Gastrocnemius medialis (tissue), 4 donors: ENCODE results near the gene AFAP1. TPM values are rescaled to one million over a fixed set of nuclear protein-coding genes. Genes with fewer than 3 reads are reported as not detected.

Experiments used
- ATAC-seq, 2 donors: fragments of 150-250 bp; one replicate each; pipeline ENCODE4 v1.9.1; 2016
- DNase-seq, 2 donors: peaks; one replicate each; pipeline ENCODE4 v3.0.0-alpha.2; 2019
- H3K27ac ChIP-seq, 4 donors: fragments of 200-600 bp; sonication (generic); 1 replicate in 1 of 4; 2 replicates in 3 of 4; pipeline ENCODE4 v1.5.1; 2016 to 2018; ENCODE audit warnings: mild to moderate bottlenecking in 2 of 4, moderate library complexity in 1 of 4
- H3K27me3 ChIP-seq, 3 donors: fragments of 200-600 bp; sonication (generic) in 2 of 3; 1 replicate in 1 of 3; 2 replicates in 2 of 3; pipeline versions ENCODE4 v1.5.1 to v1.6.0; 2016 to 2019; ENCODE audit warnings: mild to moderate bottlenecking in 1 of 3, moderate library complexity in 1 of 3
- H3K36me3 ChIP-seq, 2 donors: fragments of 200-600 bp; sonication (generic) in 1 of 2; one replicate each; pipeline ENCODE4 v1.5.1; 2017 to 2018
- H3K4me1 ChIP-seq, 2 donors: fragments of 200-600 bp; sonication (generic) in 1 of 2; one replicate each; pipeline ENCODE4 v1.5.1; 2016 to 2017; ENCODE audit warnings: mild to moderate bottlenecking in 2 of 2
- H3K4me3 ChIP-seq, 4 donors: fragments of 200-600 bp; sonication (generic) in 3 of 4; 1 replicate in 1 of 4; 2 replicates in 3 of 4; pipeline ENCODE4 v1.5.1; 2016 to 2019; ENCODE audit warnings: mild to moderate bottlenecking in 2 of 4
- H3K9me3 ChIP-seq, 3 donors: fragments of 200-600 bp; sonication (generic) in 2 of 3; 1 replicate in 1 of 3; 2 replicates in 2 of 3; pipeline ENCODE4 v1.5.1; 2016 to 2019
- POLR2A ChIP-seq, 2 donors: fragments of 450-650 bp; IDR thresholded peaks; one replicate each; pipeline ENCODE4 v1.6.1; 2017; ENCODE audit warnings: antibody characterized with exemption in 2 of 2, mild to moderate bottlenecking in 2 of 2, moderate library complexity in 2 of 2
- in situ Hi-C, 4 donors: fragments of 200-750 bp; cut with MboI; loops; one replicate each; pipeline versions ENCODE4 v1.15.0 to v1.8.0; 2017; ENCODE audit warnings: low sequenced_read_pairs in 4 of 4
- intact Hi-C: fragments of 100-400 bp; cut with DNase I; formaldehyde crosslinking; loops from one replicate; pipeline ENCODE4 v1.15.1; 2023; ENCODE audit warnings: low total_unique reads
- total RNA-seq, 4 donors: library from RNA; depleted of rRNA; stranded (reverse); fragments of >200 nt; gene quantifications; one replicate each; pipeline versions ENCODE4 v1.1.0 to v1.2.3, GENCODE V29; 2016
- TF ChIP-seq, protein P1 (sequence below), 5 experiments: fragments of 450-650 bp in 3 of 5; fragments of 200-600 bp in 2 of 5; sonication (generic) in 2 of 5; IDR thresholded peaks in 4 of 5; conservative IDR thresholded peaks in 1 of 5; 1 replicate in 4 of 5; 2 replicates in 1 of 5; pipeline ENCODE4 v1.5.1; 2016 to 2019; ENCODE audit warnings: antibody characterized with exemption in 5 of 5, mild to moderate bottlenecking in 3 of 5, moderate library complexity in 3 of 5

AFAP1 gene
- total RNA-seq, 4 donors from 2014 or later: 1.5 to 8.6 (median 3.5) TPM

DNA sequence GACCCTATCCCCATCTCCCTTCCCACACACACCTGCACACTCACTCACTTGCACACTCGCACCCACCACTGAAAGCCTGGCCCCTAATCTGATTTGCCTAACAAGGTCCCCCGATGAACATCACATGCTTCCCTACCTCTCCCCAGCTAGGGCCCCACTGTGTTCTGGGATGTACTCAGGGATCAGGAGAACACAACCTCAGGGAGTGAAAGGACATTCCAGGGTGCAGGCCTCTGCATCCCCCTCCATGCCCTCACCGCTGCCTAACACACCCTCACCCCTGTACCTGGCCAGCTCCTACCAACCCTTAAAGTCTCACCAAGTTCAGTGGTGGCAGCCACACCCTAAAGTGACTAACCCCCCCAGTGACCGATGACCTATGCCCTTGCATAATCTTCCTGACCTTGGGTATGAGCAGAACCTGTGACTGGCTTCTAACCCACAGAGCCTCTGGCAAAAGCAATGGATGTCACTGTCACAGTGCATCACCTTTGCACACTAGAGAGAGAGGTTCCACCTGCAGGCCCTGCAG is 2.4 kb upstream of the AFAP1 start:
- H3K9me3 ChIP-seq: no peaks in the 10 kb centered on the region
- ATAC-seq: no peak
- TF ChIP-seq POLR2A (IDR thresholded peaks at IDR 0.05): no peak
- TF ChIP-seq, protein P1, sequence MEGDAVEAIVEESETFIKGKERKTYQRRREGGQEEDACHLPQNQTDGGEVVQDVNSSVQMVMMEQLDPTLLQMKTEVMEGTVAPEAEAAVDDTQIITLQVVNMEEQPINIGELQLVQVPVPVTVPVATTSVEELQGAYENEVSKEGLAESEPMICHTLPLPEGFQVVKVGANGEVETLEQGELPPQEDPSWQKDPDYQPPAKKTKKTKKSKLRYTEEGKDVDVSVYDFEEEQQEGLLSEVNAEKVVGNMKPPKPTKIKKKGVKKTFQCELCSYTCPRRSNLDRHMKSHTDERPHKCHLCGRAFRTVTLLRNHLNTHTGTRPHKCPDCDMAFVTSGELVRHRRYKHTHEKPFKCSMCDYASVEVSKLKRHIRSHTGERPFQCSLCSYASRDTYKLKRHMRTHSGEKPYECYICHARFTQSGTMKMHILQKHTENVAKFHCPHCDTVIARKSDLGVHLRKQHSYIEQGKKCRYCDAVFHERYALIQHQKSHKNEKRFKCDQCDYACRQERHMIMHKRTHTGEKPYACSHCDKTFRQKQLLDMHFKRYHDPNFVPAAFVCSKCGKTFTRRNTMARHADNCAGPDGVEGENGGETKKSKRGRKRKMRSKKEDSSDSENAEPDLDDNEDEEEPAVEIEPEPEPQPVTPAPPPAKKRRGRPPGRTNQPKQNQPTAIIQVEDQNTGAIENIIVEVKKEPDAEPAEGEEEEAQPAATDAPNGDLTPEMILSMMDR (IDR thresholded peaks at IDR 0.05 in 4 of 5, conservative IDR thresholded peaks at IDR 0.05 in 1 of 5): no peak
- in situ Hi-C loops (no loop called here), intact Hi-C loops (no loop called here)
- DNase-seq: peak in 1 of 2 donors; percentile 12
- H3K36me3 ChIP-seq: no peaks in the 10 kb centered on the region
- H3K27me3 ChIP-seq: peaks cover 0 to 20% (median 19%) of the 10 kb centered on the region in 3 donors
- no peak overlapping the region for H3K27ac ChIP-seq
- peaks cover 0 to 4% of the 10 kb centered on the region in 2 donors for H3K4me1 ChIP-seq
- H3K4me3 ChIP-seq: no peak overlapping the region

DNA sequence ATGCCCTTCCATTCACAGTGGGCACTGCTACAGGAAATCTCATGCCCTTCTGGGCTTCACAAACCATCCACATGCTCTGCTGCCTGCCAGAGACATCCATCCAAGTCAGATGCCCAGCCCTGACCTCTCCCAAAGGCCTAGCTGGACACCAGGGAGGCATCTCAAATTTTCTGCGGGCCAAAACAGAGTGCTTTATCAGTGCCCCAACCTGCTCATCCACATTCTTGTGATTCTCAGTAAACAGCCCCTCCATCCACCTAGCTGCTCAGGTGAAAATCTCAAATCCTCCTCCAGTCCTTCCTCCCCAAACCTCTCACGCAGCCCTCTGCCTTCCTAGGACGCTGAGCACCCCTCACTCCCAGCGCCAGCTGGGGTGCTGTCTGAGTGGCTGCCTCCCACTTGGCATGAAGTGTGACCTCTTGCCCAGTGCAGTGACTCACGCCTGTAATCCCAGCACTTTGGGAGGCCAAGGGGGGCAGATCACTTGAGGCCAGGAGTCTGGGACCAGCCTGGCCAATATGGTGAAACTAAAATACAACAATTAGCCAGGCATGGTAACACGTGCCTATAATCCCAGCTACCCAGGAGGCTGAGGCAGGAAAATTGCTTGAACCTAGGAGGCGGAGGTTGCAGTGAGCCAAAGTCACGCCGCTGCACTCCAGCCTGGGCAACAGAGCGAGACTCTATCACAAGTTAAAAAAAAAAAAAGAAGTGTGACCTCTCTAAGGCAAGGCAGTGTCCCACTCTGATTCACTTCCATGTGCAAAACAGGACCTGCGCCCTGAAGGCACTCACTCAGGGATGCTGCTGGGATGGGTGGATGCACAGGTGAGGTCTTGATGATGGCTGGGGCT is 1.7 kb upstream of the AFAP1 start:
- DNase-seq (peak in 1 of 2 donors; percentile 9), ATAC-seq (no peak)
- peaks cover 0 to 4% of the 10 kb centered on the region in 2 donors for H3K4me1 ChIP-seq
- no peaks in the 10 kb centered on the region for H3K36me3 ChIP-seq
- TF ChIP-seq POLR2A (IDR thresholded peaks at IDR 0.05): no peak
- TF ChIP-seq, protein P1 (IDR thresholded peaks at IDR 0.05 in 4 of 5, conservative IDR thresholded peaks at IDR 0.05 in 1 of 5): no peak
- H3K27me3 ChIP-seq: peaks cover 0 to 20% (median 19%) of the 10 kb centered on the region in 3 donors
- in situ Hi-C loops (no loop called here), intact Hi-C loops (no loop called here)
- H3K9me3 ChIP-seq: no peaks in the 10 kb centered on the region
- no peak overlapping the region for H3K27ac ChIP-seq
- H3K4me3 ChIP-seq: no peak overlapping the region

DNA sequence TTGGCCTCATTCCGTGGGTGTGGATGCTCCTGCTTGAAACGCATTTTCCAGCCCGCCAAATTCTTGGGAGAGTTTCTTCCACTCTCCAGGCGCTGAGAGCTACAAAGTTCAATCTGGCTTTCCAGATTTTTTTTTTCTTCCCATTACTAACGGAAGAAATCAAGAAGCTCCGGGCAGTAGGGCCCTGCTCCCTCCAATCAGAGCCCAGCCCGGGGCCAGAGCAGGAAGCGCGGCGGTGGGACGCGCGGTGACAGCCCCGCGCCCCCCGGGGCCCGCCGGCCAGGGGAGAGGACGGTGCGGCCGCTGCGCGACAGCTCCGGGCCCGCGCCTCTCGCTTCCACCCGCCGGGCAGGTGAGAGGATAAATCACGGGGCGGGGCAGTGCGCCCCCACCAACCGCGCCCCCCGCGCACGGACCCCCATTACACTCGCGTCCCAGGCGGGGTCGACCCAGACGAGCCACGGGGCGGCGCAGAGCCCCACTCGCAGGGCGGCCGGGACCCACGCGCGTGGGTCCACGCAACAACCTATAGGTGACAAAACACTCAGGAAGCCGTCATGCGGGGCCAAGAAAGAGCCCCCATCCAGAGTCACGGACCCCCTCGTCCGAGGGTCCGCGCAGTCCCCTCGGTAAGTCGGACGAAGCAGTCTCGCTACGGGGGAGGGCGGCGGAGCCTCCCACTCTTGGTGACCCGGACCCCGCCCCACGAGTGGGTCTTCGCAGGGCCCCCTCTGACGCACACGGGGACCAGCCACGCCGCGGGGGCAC is 868 bp downstream of the AFAP1 start:
- intact Hi-C loops: loop anchor here (5.0 kb wide), 2 partner anchors 66 to 111 kb away; no protein-coding TSS in a partner anchor
- Histone ChIP-seq H3K27ac (peak overlapping the region; percentile 42 to 77 (median 63)), H3K9me3 (no peaks in the 10 kb centered on the region), H3K4me3 (peak overlapping the region; percentile 59 to 79 (median 68)), H3K27me3 (peaks cover 0 to 20% (median 19%) of the 10 kb centered on the region in 3 donors), H3K36me3 (no peaks in the 10 kb centered on the region), H3K4me1 (peaks cover 0 to 4% of the 10 kb centered on the region in 2 donors)
- ATAC-seq (peak in 1 of 2 donors; percentile 11), DNase-seq (no peak)
- TF ChIP-seq, protein P1 (IDR thresholded peaks at IDR 0.05 in 4 of 5, conservative IDR thresholded peaks at IDR 0.05 in 1 of 5): no peak
- peak in 1 of 2 donors; percentile 41 for TF ChIP-seq POLR2A (IDR thresholded peaks at IDR 0.05)
- in situ Hi-C loops: no loop called here

DNA sequence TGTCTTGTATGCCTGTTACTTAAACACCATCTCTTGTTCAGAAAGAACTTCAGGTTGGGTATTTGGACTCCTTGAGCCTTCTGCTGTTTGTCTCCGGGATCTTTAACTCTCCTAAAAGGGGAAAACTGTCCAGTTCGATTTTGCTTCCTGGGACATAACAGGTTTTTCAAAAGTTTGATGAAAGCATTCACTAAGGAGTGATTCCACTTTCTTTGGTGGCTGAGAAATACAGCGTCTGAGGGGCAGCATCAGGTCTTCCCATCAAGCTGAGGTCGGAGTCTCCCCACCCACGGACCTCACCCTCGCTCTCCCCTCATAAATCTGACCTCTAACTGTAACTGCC is 1.4 kb downstream of the AFAP1 start:
- ATAC-seq: no peak
- Histone ChIP-seq H3K27ac (peak overlapping the region in 3 of 4 donors; percentile 54 to 77 (median 72)), H3K4me1 (peaks cover 0 to 4% of the 10 kb centered on the region in 2 donors)

More for the DNA sequence above, 1.4 kb downstream of the AFAP1 start:
- no peaks in the 10 kb centered on the region for H3K9me3 ChIP-seq
- H3K36me3 ChIP-seq: no peaks in the 10 kb centered on the region
- no peak for DNase-seq
- peak overlapping the region; percentile 59 to 79 (median 68) for H3K4me3 ChIP-seq
- TF ChIP-seq POLR2A (IDR thresholded peaks at IDR 0.05): no peak
- TF ChIP-seq, protein P1 (IDR thresholded peaks at IDR 0.05 in 4 of 5, conservative IDR thresholded peaks at IDR 0.05 in 1 of 5): no peak
- intact Hi-C loops (loop anchor here (5.0 kb wide), 2 partner anchors 66 to 111 kb away; no protein-coding TSS in a partner anchor), in situ Hi-C loops (no loop called here)
- H3K27me3 ChIP-seq: peaks cover 0 to 20% (median 19%) of the 10 kb centered on the region in 3 donors
